Liver (tissue), 2 donors: Measurements from ENCODE around the gene MS4A2.

ENCODE experiments used
- YY1 ChIP-seq: IDR thresholded peaks from 2 replicates; pipeline ENCODE4 v1.6.1; 2016; ENCODE audit warnings: antibody characterized with exemption, mild to moderate bottlenecking
- TF ChIP-seq, protein P1 (sequence below): fragments of 150-350 bp; IDR thresholded peaks from 2 replicates; pipeline ENCODE4 v1.5.1; 2017; ENCODE audit warnings: improper control_type of control experiment, low read depth, low read length; ENCODE audit not compliant: missing input control
- donor health status: healthy.

DNA sequence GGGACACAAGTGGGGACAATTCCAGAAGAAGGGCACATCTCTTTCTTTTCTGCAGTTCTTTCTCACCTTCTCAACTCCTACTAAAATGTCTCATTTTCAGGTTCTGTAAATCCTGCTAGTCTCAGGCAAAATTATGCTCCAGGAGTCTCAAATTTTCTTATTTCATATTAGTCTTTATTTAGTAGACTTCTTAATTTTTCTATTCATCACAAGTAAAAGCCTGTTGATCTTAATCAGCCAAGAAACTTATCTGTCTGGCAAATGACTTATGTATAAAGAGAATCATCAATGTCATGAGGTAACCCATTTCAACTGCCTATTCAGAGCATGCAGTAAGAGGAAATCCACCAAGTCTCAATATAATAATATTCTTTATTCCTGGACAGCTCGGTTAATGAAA lies at the start of gene MS4A2:
- TF ChIP-seq YY1, result no peak
- TF ChIP-seq, protein P1, sequence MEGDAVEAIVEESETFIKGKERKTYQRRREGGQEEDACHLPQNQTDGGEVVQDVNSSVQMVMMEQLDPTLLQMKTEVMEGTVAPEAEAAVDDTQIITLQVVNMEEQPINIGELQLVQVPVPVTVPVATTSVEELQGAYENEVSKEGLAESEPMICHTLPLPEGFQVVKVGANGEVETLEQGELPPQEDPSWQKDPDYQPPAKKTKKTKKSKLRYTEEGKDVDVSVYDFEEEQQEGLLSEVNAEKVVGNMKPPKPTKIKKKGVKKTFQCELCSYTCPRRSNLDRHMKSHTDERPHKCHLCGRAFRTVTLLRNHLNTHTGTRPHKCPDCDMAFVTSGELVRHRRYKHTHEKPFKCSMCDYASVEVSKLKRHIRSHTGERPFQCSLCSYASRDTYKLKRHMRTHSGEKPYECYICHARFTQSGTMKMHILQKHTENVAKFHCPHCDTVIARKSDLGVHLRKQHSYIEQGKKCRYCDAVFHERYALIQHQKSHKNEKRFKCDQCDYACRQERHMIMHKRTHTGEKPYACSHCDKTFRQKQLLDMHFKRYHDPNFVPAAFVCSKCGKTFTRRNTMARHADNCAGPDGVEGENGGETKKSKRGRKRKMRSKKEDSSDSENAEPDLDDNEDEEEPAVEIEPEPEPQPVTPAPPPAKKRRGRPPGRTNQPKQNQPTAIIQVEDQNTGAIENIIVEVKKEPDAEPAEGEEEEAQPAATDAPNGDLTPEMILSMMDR, result no peak
